Endodermal cell (in vitro differentiated cells): ENCODE results near the gene RYR2. TPM values are rescaled to one million over a fixed set of nuclear protein-coding genes. Genes with fewer than 3 reads are reported as not detected.
A peak's percentile ranks its signal among the peaks of the same experiment; 100 is the strongest.

ENCODE experiments used
- DNase-seq: peaks from one replicate; pipeline ENCODE4 v3.0.0-alpha.2; 2017
- H3K27ac ChIP-seq: 2 replicates; pipeline ENCODE4 v1.5.1; 2013; ENCODE audit warnings: mild to moderate bottlenecking, low read depth, low read length, moderate library complexity
- H3K27me3 ChIP-seq: 2 replicates; pipeline ENCODE4 v1.6.1; 2013; ENCODE audit warnings: mild to moderate bottlenecking, low read length, moderate library complexity; ENCODE audit not compliant: insufficient read depth, control insufficient read depth, poor library complexity, severe bottlenecking
- H3K36me3 ChIP-seq: 2 replicates; pipeline ENCODE4 v1.7.0; 2013; ENCODE audit warnings: mild to moderate bottlenecking, low read length, moderate library complexity; ENCODE audit not compliant: control insufficient read depth, insufficient read depth
- H3K4me1 ChIP-seq: one replicate; pipeline ENCODE4 v1.7.0; 2013; ENCODE audit warnings: low read length; ENCODE audit not compliant: control insufficient read depth, insufficient read depth
- H3K4me3 ChIP-seq: 2 replicates; pipeline ENCODE4 v1.5.1; 2013; ENCODE audit warnings: mild to moderate bottlenecking, low read length, moderate library complexity
- H3K9ac ChIP-seq: 2 replicates; pipeline ENCODE4 v1.6.1; 2013; ENCODE audit warnings: mild to moderate bottlenecking, low read length, moderate library complexity; ENCODE audit not compliant: poor library complexity, severe bottlenecking; ENCODE audit errors: extremely low read depth
- H3K9me3 ChIP-seq: 2 replicates; pipeline ENCODE4 v1.6.1; 2013; ENCODE audit warnings: mild to moderate bottlenecking, low read length, moderate library complexity; ENCODE audit not compliant: control insufficient read depth
- H3K27ac Mint-ChIP-seq: 2 replicates; pipeline ENCODE4 v1.8.0; 2020; ENCODE audit warnings: mixed read lengths
- H3K27me3 Mint-ChIP-seq: 2 replicates; pipeline ENCODE4 v1.8.0; 2021; ENCODE audit warnings: mild to moderate bottlenecking, mixed read lengths; ENCODE audit not compliant: insufficient read depth
- H3K36me3 Mint-ChIP-seq: 2 replicates; pipeline ENCODE4 v1.8.0; 2020; ENCODE audit warnings: low read depth, mixed read lengths
- H3K4me1 Mint-ChIP-seq: 2 replicates; pipeline ENCODE4 v1.8.0; 2020; ENCODE audit warnings: mixed read lengths
- H3K4me3 Mint-ChIP-seq: 2 replicates; pipeline ENCODE4 v1.8.0; 2020; ENCODE audit warnings: mild to moderate bottlenecking, moderate library complexity, mixed read lengths
- H3K9me3 Mint-ChIP-seq: 2 replicates; pipeline ENCODE4 v1.8.0; 2020; ENCODE audit warnings: mild to moderate bottlenecking, mixed read lengths
- WGBS, 2 experiments: methylation state at CpG; one replicate each; pipeline versions ENCODE4 v1.1.5 to v1.1.7; 2013; ENCODE audit warnings: missing lambda C conversion rate in 2 of 2, mixed read lengths in 1 of 2; ENCODE audit not compliant: insufficient coverage in 1 of 2, insufficient read length in 1 of 2; 5-methylcytosine and 5-hydroxymethylcytosine counted together
- total RNA-seq, 2 donors: library from RNA; stranded (reverse); fragmentation: NEBNext Ultra II Directional in 1 of 2; extraction: Animal tissue kit (Norgen Biotek cat#: 25700) in 1 of 2; gene quantifications; 2 replicates in 1 of 2; 3 replicates in 1 of 2; pipeline ENCODE4 v1.2.1, GENCODE V29; 2021
- TF ChIP-seq, protein P1 (sequence below): fragments of 200-600 bp; sonication (generic); conservative IDR thresholded peaks from 2 replicates; pipeline ENCODE4 v1.5.0; 2021; ENCODE audit warnings: antibody characterized with exemption, mild to moderate bottlenecking

RYR2 gene
- total RNA-seq, 2 donors from 2014 or later: 0.95 to 2.4 TPM

DNA sequence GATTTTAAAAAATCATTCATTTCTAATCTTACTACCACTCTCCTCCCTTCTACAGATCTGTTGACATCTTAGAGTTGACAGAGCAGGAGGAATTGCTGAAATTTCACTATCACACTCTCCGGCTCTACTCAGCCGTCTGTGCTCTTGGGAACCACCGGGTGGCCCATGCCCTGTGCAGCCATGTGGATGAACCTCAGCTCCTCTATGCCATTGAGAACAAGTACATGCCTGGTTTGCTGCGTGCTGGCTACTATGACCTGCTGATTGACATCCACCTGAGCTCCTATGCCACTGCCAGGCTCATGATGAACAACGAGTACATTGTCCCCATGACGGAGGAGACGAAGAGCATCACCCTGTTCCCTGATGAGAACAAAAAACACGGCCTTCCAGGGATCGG is 572.0 kb downstream of the RYR2 start:
- TF ChIP-seq, protein P1, sequence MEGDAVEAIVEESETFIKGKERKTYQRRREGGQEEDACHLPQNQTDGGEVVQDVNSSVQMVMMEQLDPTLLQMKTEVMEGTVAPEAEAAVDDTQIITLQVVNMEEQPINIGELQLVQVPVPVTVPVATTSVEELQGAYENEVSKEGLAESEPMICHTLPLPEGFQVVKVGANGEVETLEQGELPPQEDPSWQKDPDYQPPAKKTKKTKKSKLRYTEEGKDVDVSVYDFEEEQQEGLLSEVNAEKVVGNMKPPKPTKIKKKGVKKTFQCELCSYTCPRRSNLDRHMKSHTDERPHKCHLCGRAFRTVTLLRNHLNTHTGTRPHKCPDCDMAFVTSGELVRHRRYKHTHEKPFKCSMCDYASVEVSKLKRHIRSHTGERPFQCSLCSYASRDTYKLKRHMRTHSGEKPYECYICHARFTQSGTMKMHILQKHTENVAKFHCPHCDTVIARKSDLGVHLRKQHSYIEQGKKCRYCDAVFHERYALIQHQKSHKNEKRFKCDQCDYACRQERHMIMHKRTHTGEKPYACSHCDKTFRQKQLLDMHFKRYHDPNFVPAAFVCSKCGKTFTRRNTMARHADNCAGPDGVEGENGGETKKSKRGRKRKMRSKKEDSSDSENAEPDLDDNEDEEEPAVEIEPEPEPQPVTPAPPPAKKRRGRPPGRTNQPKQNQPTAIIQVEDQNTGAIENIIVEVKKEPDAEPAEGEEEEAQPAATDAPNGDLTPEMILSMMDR: peak; percentile 51
- 85 to 91% methylated on average over 9 of the region's 9 CpGs for WGBS, 2 experiments
- Histone ChIP-seq H3K9me3 (no peaks in the 10 kb centered on the region), H3K36me3 (no peaks in the 10 kb centered on the region), H3K27ac (no peak overlapping the region), H3K4me1 (no peaks in the 10 kb centered on the region), H3K4me3 (no peak overlapping the region), H3K27me3 (no peaks in the 10 kb centered on the region), H3K9ac (no peak overlapping the region)
- Mint-ChIP-seq H3K4me3 (no peak overlapping the region), H3K4me1 (no peaks in the 10 kb centered on the region), H3K9me3 (peaks cover 4% of the 10 kb centered on the region), H3K36me3 (peaks cover 6% of the 10 kb centered on the region), H3K27ac (no peak overlapping the region), H3K27me3 (no peaks in the 10 kb centered on the region)
- DNase-seq: peak; percentile 57

DNA sequence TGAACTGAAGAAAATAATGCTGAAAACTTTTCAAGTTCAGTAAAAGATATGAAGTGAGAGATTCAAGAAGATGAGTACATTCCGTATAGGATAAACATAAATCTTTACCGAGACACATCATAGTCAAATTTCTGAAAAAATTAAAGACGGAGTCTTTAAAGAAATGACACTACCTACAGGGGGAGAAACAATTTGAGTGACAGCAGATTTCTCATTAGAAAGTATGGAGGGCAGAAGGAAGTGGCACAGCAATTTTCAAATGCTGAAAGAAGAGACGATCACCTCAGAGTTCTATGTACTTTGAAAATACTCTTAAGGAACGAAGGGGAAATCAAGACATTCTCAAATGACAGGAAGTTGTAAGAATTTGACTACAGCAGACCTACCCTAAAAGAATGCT is 577.6 kb downstream of the RYR2 start:
- no peak for DNase-seq
- TF ChIP-seq, protein P1: no peak
- Mint-ChIP-seq H3K27ac (no peak overlapping the region), H3K4me3 (no peak overlapping the region), H3K27me3 (no peaks in the 10 kb centered on the region), H3K36me3 (peaks cover 14% of the 10 kb centered on the region), H3K9me3 (peaks cover 10% of the 10 kb centered on the region), H3K4me1 (no peaks in the 10 kb centered on the region)
- Histone ChIP-seq H3K9me3 (no peaks in the 10 kb centered on the region), H3K27me3 (no peaks in the 10 kb centered on the region), H3K36me3 (no peaks in the 10 kb centered on the region), H3K9ac (no peak overlapping the region), H3K27ac (no peak overlapping the region), H3K4me1 (no peaks in the 10 kb centered on the region), H3K4me3 (no peak overlapping the region)
- WGBS, 2 experiments: 84 to 97% methylated on average over 5 of the region's 5 CpGs

DNA sequence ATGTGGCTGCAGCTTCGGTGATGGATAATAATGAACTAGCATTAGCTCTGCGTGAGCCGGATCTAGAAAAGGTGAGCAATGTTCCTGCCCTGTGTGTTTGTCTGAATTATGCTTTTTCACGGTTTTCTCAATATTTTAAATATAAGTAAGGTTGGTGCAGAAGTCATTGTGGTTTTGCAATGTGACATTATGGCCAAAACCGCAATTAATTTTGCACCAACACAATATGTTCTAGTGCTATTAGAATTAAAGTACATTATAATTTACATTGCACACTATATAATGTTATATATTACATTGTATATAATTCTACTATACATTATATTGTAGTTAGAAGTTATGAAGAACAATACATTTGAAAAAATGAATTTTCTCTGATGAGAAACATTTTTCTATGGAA is 592.9 kb downstream of the RYR2 start:
- H3K4me3 Mint-ChIP-seq: no peak overlapping the region
- H3K27ac Mint-ChIP-seq: no peak overlapping the region
- no peaks in the 10 kb centered on the region for H3K9me3 Mint-ChIP-seq
- no peak overlapping the region for H3K4me3 ChIP-seq
- no peaks in the 10 kb centered on the region for H3K9me3 ChIP-seq
- no peaks in the 10 kb centered on the region for H3K4me1 Mint-ChIP-seq
- 90 to 94% methylated on average over 2 to 4 of the region's 5 CpGs for WGBS, 2 experiments
- no peaks in the 10 kb centered on the region for H3K36me3 Mint-ChIP-seq
- TF ChIP-seq, protein P1: no peak
- no peaks in the 10 kb centered on the region for H3K36me3 ChIP-seq
- H3K27ac ChIP-seq: no peak overlapping the region
- no peaks in the 10 kb centered on the region for H3K4me1 ChIP-seq
- no peak for DNase-seq
- H3K27me3 Mint-ChIP-seq: no peaks in the 10 kb centered on the region
- no peak overlapping the region for H3K9ac ChIP-seq
- no peaks in the 10 kb centered on the region for H3K27me3 ChIP-seq
